ENCODE measurements around the gene TOMM7. TPM values are rescaled to one million over a fixed set of nuclear protein-coding genes. Genes with fewer than 3 reads are reported as not detected.

The TOMM7 gene
- total RNA-seq, 3 donors from 2014 or later, result 225 to 404 (median 287) TPM

DNA sequence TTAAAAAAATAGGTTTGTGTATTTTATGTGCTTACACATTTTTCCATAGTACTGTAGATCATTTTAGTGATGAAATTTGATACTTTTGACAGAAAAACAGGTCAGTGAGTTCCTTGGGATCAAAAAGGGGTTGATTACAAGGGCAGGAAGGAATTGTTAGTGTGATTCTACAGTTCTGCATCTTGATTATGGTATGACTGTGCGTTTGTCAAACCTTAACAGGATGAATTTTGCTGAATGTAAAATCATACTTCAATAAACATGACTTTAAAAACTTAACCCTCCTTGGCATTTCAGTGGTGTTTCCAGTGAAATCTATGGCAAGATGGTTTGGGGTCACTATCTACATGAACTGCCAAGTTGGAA lies 35.6 kb upstream of the TOMM7 start:
- no peaks in the 10 kb centered on the region for H3K9me3 ChIP-seq
- ATAC-seq, result no peak
- H3K4me1 ChIP-seq (ENCODE audit: low read depth), result peaks cover 5% of the 10 kb centered on the region
- TF ChIP-seq, protein P1, sequence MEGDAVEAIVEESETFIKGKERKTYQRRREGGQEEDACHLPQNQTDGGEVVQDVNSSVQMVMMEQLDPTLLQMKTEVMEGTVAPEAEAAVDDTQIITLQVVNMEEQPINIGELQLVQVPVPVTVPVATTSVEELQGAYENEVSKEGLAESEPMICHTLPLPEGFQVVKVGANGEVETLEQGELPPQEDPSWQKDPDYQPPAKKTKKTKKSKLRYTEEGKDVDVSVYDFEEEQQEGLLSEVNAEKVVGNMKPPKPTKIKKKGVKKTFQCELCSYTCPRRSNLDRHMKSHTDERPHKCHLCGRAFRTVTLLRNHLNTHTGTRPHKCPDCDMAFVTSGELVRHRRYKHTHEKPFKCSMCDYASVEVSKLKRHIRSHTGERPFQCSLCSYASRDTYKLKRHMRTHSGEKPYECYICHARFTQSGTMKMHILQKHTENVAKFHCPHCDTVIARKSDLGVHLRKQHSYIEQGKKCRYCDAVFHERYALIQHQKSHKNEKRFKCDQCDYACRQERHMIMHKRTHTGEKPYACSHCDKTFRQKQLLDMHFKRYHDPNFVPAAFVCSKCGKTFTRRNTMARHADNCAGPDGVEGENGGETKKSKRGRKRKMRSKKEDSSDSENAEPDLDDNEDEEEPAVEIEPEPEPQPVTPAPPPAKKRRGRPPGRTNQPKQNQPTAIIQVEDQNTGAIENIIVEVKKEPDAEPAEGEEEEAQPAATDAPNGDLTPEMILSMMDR (IDR thresholded peaks at IDR 0.05), result no peak
- DNase-seq, result no peak
- H3K36me3 ChIP-seq (ENCODE audit: low read depth), result no peaks in the 10 kb centered on the region
- intact Hi-C loops (cut with DNase I, micrococcal nuclease), result no loop called here
- no peak overlapping the region for H3K4me3 ChIP-seq

DNA sequence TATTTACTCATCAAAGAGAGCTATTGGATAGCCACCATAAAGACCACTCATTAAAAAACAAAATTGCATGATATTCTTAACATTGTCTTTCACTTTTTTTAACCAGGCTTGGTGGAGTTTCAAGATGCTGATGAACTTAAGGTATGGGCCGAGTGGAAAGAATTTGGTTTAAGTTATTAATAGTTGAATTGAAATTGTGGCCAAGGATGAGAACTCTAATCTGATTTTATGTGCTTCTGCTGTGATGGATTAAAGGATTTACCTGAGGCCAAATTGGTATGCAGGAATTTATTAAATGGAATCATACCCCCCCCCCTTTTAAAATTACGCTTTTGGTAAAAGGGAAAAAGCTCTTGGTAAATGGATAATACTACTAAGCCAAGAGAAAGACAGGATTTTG lies 33.8 kb upstream of the TOMM7 start:
- H3K9me3 ChIP-seq, result no peaks in the 10 kb centered on the region
- H3K4me1 ChIP-seq (ENCODE audit: low read depth), result peaks cover 5% of the 10 kb centered on the region
- intact Hi-C loops (cut with DNase I, micrococcal nuclease), result no loop called here
- TF ChIP-seq, protein P1 (IDR thresholded peaks at IDR 0.05), result no peak
- no peak overlapping the region for H3K4me3 ChIP-seq
- DNase-seq, result no peak
- ATAC-seq, result no peak
- H3K36me3 ChIP-seq (ENCODE audit: low read depth), result no peaks in the 10 kb centered on the region

DNA sequence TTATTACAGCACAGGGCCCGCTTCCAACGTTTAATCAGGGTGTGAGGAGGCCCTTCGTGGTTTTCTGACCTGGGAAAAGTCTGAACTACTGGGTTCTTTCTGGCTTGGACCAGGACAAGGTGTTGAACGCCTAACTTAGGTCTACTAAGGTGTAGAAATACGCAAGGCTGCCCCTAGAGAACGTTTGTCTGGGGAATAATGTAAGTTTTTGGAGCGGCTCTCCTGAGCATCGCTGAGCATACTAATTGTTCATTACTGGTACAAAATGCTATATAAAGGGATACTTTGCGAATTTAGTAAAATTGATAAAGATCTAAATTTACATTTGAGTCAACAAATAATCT lies 32.4 kb upstream of the TOMM7 start:
- intact Hi-C loops (cut with DNase I, micrococcal nuclease), result no loop called here
- Histone ChIP-seq H3K36me3 (ENCODE audit: low read depth) (no peaks in the 10 kb centered on the region), H3K4me1 (ENCODE audit: low read depth) (peaks cover 5% of the 10 kb centered on the region), H3K9me3 (no peaks in the 10 kb centered on the region), H3K4me3 (no peak overlapping the region)
- TF ChIP-seq, protein P1 (IDR thresholded peaks at IDR 0.05), result no peak
- ATAC-seq, result no peak
- DNase-seq, result no peak

DNA sequence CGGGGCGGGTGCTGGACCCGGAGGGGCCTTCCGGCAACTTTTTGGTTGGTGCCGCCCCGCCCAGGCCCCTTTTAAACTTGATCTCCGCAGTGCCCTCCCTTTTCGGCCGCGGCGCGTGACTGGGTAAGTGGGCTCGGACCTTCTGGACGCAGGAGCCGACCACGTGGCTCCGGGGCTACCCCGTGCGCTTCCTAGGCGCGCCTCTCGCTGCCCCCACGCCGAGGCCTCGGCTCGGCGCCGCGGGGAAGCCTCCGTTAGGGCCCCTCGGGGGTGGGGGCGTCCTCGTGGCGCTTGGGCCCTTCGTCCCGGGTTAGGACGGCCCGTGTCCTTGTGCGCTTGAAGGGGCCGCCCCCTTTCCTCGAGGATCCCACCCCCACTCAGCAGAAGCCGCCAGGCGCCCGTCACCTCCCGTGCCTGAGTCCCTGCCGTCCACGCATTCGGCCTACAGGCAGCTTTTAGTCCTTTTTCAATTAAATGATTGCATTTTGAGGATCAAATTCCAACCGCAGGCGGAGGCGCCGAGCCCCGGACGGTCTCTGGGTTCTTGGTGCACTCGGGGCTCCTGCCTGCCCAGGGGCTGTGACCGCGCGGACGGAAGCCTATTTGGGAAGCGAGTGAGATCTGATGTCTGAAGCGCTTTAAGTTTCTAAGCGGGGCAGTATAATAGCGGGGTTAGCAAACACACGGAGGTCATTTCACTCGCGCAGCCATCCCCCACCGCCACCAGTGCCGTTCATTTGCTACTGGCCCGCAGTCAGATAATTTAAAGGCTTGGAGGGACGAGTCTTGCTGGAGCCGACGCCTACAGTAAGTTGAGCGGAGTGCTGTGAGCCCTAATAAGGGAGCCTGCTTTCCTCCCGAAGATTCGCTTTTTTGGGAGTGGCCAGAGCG lies 31.8 kb upstream of the TOMM7 start:
- H3K36me3 ChIP-seq (ENCODE audit: low read depth), result no peaks in the 10 kb centered on the region
- no peaks in the 10 kb centered on the region for H3K9me3 ChIP-seq
- TF ChIP-seq, protein P1 (IDR thresholded peaks at IDR 0.05), result peak; percentile 4
- ATAC-seq, result peak; percentile 64
- intact Hi-C loops (cut with DNase I, micrococcal nuclease), result no loop called here
- peaks cover 5% of the 10 kb centered on the region for H3K4me1 ChIP-seq (ENCODE audit: low read depth)
- peak overlapping the region; percentile 48 for H3K4me3 ChIP-seq
- peak; percentile 79 to 88 (median 83) for DNase-seq

DNA sequence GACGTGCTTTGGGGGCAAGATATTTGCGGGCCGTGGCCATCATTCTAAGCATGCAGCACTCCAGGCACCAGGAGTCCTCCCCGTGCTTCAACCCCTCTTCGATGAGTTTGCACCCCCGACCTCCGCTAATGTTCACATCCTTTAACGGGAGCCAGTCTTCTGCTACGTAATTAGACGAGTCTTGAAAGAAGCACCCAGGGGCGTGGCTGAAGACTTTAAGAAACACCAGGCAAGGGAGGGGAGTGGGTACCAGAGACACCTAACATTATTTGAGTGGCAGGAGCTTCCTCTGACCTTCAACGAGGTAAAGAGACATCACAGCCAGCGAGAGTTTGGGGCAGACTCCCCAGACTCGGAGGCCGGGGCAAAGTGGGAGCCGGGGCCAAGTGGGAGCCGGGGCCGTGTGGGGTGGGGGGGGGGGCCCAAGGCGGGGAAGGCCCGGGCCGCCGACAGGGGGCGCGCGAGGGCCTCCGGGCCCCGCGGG lies 31.1 kb upstream of the TOMM7 start:
- Histone ChIP-seq H3K4me1 (ENCODE audit: low read depth) (peaks cover 5% of the 10 kb centered on the region), H3K9me3 (no peaks in the 10 kb centered on the region), H3K36me3 (ENCODE audit: low read depth) (no peaks in the 10 kb centered on the region), H3K4me3 (peak overlapping the region; percentile 48)
- TF ChIP-seq, protein P1 (IDR thresholded peaks at IDR 0.05), result peak; percentile 85
- ATAC-seq, result peak; percentile 92
- peak in 1 of 3 donors; percentile 44 for DNase-seq
- intact Hi-C loops (cut with DNase I, micrococcal nuclease), result no loop called here
